Measurements from ENCODE around the gene PNISR. TPM values are rescaled to one million over a fixed set of nuclear protein-coding genes. Genes with fewer than 3 reads are reported as not detected.

The PNISR gene
- total RNA-seq, 3 donors from 2014 or later, result 77.4 to 121 (median 105) TPM

- Histone ChIP-seq H3K4me3 (peak within 1 kb of the TSS; percentile 31), H3K9me3 (no peaks in the 10 kb centered on the region), H3K4me1 (ENCODE audit: low read depth) (no peaks in the 10 kb centered on the region), H3K36me3 (ENCODE audit: low read depth) (no peaks in the 10 kb centered on the region)
- TF ChIP-seq, protein P1, sequence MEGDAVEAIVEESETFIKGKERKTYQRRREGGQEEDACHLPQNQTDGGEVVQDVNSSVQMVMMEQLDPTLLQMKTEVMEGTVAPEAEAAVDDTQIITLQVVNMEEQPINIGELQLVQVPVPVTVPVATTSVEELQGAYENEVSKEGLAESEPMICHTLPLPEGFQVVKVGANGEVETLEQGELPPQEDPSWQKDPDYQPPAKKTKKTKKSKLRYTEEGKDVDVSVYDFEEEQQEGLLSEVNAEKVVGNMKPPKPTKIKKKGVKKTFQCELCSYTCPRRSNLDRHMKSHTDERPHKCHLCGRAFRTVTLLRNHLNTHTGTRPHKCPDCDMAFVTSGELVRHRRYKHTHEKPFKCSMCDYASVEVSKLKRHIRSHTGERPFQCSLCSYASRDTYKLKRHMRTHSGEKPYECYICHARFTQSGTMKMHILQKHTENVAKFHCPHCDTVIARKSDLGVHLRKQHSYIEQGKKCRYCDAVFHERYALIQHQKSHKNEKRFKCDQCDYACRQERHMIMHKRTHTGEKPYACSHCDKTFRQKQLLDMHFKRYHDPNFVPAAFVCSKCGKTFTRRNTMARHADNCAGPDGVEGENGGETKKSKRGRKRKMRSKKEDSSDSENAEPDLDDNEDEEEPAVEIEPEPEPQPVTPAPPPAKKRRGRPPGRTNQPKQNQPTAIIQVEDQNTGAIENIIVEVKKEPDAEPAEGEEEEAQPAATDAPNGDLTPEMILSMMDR (IDR thresholded peaks at IDR 0.05), result no peak
- intact Hi-C loops (cut with DNase I, micrococcal nuclease), result no loop called here
- ATAC-seq, result peak; percentile 83
- peak in 2 of 3 donors; percentile 46 to 64 for DNase-seq
Measured at GRCh38 chr6:99349171-99350141, 75.7 kb downstream of the PNISR start, which contains the start of gene FAXC. TSS of gene FAXC (minus strand) at chr6:99349674. CDS start at chr6:99349372, 302 bp downstream.

DNA sequence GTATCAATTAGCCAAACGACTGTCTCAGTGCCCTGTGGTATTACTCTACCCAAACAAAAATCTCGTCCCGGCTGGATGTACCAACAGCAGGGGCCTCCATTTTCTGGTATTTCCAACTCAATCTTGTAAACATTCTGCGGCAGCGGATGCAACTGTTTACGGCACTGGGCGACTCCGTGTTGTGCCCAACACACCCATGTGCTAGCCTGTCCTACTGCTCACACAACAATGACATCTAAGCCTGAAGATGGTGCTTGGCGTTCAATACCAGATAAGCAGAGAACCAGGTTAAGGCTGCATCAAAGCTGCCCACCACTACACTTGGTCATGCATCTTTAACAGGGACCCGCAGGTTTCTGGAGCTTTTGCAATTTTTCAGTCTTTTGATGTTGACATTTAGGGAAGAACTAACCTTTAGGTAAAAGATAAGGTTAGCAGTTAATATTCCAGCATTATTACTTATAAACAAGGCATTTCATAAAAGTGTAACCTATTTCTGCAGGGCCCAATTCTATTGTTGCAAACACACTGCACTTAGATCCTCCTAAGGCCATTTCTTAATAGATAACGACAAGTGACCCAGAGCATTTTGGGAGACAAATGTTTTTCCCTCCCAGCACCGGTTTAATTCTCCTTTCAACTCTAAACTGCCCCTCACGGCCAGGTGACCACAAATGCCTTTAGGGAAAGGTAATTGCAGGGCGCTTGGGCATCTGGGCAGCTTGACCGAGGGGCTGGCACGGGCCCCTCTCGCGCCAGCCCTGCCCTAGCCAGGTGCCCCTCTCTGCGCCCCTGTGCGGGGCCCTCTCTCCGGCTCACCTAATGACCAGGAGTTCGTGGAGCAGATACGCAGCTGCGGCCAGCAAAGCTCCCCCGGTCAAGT lies 76.6 kb downstream of the PNISR start:
- H3K4me3 ChIP-seq, result no peak overlapping the region
- intact Hi-C loops (cut with DNase I, micrococcal nuclease), result no loop called here
- ATAC-seq (no peak), DNase-seq (no peak)
- TF ChIP-seq, protein P1 (IDR thresholded peaks at IDR 0.05), result no peak
- no peaks in the 10 kb centered on the region for H3K4me1 ChIP-seq (ENCODE audit: low read depth)
- no peaks in the 10 kb centered on the region for H3K36me3 ChIP-seq (ENCODE audit: low read depth)
- no peaks in the 10 kb centered on the region for H3K9me3 ChIP-seq

Other genes starting within 250 kb of the PNISR start
- gene FAXC, start 75.6 kb downstream of the PNISR start, total RNA-seq, result 10 to 100 TPM in 1 of 3 donors, 1 to 10 TPM in 2; 1.0 to 25.8 (median 2.0) TPM
- 10 to 100 TPM in 1 of 3 donors, 1 to 10 TPM in 2; 8.9 to 12.6 (median 9.5) TPM for gene COQ3, start 31.1 kb downstream of the PNISR start, total RNA-seq
- gene USP45, start 90.1 kb upstream of the PNISR start, total RNA-seq, result 10 to 100 TPM in 2 of 3 donors, 1 to 10 TPM in 1; 9.4 to 18.0 (median 16.1) TPM
- gene CCNC, start 143.4 kb upstream of the PNISR start, total RNA-seq, result 10 to 100 TPM; 32.7 to 52.2 (median 34.2) TPM
- gene PRDM13, start 181.5 kb upstream of the PNISR start, total RNA-seq, result not detected

All from mucosa of descending colon (tissue), 3 donors.